ENCODE data around the gene ACTRT2. TPM values are rescaled to one million over a fixed set of nuclear protein-coding genes. Genes with fewer than 3 reads are reported as not detected.

The ACTRT2 gene
- total and polyA plus RNA-seq, 2 donors (not counting 3 experiments of a cell fraction or from before 2014, with no cell fraction given): not detected

DNA sequence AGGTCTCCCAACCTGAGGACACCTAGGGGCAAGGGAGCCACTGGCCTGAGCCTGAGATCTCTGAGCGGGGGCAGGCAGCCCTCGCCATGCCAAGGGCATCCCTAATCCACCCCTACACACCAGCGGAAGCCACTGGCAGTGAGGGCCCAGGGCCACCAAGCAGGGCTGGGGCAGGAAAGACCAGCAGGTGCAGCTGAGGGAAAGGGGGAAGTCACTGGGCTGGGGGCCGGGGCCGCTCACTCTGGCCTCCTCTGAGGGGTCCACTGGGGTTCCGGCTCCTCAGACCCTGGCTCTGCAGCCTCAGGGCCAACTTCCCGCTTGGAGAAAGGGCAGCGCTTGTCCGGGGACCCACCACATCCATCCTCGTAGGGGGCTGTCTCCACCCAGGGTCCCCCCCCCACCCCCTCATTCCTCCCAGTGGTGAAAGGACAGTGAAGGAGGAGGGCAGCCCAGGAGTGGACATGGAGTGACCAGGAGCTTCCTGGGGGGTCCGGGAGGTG lies 42.5 kb upstream of the ACTRT2 start:
- FAIRE-seq (no peak), DNase-seq (ENCODE audit: low read depth, low spot score) (no peak)
- no peak overlapping the region for H3K4me3 ChIP-seq (replicated peaks in 1 of 3; ENCODE audit: insufficient read depth in 1 of 3, low read depth in 1 of 3, low read length in 3 of 3)
- intact Hi-C loops (cut with micrococcal nuclease): no loop called here
- no peak overlapping the region for H3K9ac ChIP-seq (replicated peaks; ENCODE audit: extremely low read depth, insufficient read depth, low read length)
- CTCF ChIA-PET: no interaction called here
- H2AFZ ChIP-seq (ENCODE audit: low read depth, low read length): no peak overlapping the region
- no peaks in the 10 kb centered on the region for H4K20me1 ChIP-seq (replicated peaks; ENCODE audit: control insufficient read depth, extremely low read depth, insufficient read depth, low read length)
- no peaks in the 10 kb centered on the region for H3K36me3 ChIP-seq (ENCODE audit: control insufficient read depth in 2 of 2, extremely low read depth in 1 of 2, insufficient read depth in 2 of 2, low read length in 2 of 2)
- no peaks in the 10 kb centered on the region for H3K79me2 ChIP-seq (ENCODE audit: control insufficient read depth, insufficient read depth, low read length)
- H3K4me1 ChIP-seq (ENCODE audit: control insufficient read depth, extremely low read depth, insufficient read depth, low read length): no peaks in the 10 kb centered on the region
- POLR2A ChIA-PET: no interaction called here
- no TSS peak for BruUV-seq (replicated peaks)
- no peaks in the 10 kb centered on the region for H3K9me1 ChIP-seq (replicated peaks; ENCODE audit: control insufficient read depth, extremely low read depth, insufficient read depth, low read length)
- no peaks in the 10 kb centered on the region for H3K27me3 ChIP-seq (ENCODE audit: control insufficient read depth in 2 of 2, insufficient read depth in 2 of 2, low read length in 2 of 2)
- H3K9me3 ChIP-seq (replicated peaks; ENCODE audit: control insufficient read depth, insufficient read depth, low read length): no peaks in the 10 kb centered on the region
- no peak overlapping the region for H3K27ac ChIP-seq (ENCODE audit: insufficient read depth, low read depth, low read length)
- dilution Hi-C loops (cut with MboI; ENCODE audit: extremely low pct_ligation_motif_present, low sequenced_read_pairs): no loop called here
- TF ChIP-seq MYC (IDR thresholded peaks at IDR 0.05; ENCODE audit: low read depth, low read length) (no peak), MAX (IDR thresholded peaks at IDR 0.05; ENCODE audit: insufficient read depth, insufficient read length) (no peak), GATA2 (IDR thresholded peaks at IDR 0.05; ENCODE audit: insufficient read depth, insufficient read length, low read depth, low read length) (no peak), FOS (IDR thresholded peaks at IDR 0.05; ENCODE audit: borderline replicate concordance, insufficient read depth, low read length) (no peak), POLR2AphosphoS5 (IDR thresholded peaks at IDR 0.05; ENCODE audit: insufficient read depth, low read depth, low read length) (no peak), EZH2 (IDR thresholded peaks at IDR 0.05; ENCODE audit: borderline replicate concordance, low read depth, low read length, severe bottlenecking) (no peak), POLR2A (IDR thresholded peaks at IDR 0.05; ENCODE audit: low read depth, low read length) (no peak), JUN (IDR thresholded peaks at IDR 0.05; ENCODE audit: borderline replicate concordance, insufficient read depth, insufficient read length, low read depth) (no peak)
- TF ChIP-seq, protein P1, sequence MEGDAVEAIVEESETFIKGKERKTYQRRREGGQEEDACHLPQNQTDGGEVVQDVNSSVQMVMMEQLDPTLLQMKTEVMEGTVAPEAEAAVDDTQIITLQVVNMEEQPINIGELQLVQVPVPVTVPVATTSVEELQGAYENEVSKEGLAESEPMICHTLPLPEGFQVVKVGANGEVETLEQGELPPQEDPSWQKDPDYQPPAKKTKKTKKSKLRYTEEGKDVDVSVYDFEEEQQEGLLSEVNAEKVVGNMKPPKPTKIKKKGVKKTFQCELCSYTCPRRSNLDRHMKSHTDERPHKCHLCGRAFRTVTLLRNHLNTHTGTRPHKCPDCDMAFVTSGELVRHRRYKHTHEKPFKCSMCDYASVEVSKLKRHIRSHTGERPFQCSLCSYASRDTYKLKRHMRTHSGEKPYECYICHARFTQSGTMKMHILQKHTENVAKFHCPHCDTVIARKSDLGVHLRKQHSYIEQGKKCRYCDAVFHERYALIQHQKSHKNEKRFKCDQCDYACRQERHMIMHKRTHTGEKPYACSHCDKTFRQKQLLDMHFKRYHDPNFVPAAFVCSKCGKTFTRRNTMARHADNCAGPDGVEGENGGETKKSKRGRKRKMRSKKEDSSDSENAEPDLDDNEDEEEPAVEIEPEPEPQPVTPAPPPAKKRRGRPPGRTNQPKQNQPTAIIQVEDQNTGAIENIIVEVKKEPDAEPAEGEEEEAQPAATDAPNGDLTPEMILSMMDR (IDR thresholded peaks at IDR 0.05; ENCODE audit: extremely low read depth in 1 of 2, insufficient read depth in 1 of 2, low read depth in 1 of 2, low read length in 2 of 2): no peak
- no peak overlapping the region for H3K4me2 ChIP-seq (ENCODE audit: insufficient read depth, low read length)

All from endothelial cell of umbilical vein (primary cell).